Ishikawa (cell line): ENCODE data around the gene ARID1B.
A peak's percentile ranks its signal among the peaks of the same experiment; 100 is the strongest.

Experiments used
- CEBPB ChIP-seq: IDR thresholded peaks from 2 replicates; pipeline ENCODE4 v1.6.1; 2012
- CREB1 ChIP-seq: IDR thresholded peaks from 2 replicates; pipeline ENCODE4 v1.6.1; 2012; ENCODE audit warnings: low read depth
- EGR1 ChIP-seq: IDR thresholded peaks from 2 replicates; pipeline ENCODE4 v1.6.1; 2012
- EP300 ChIP-seq: IDR thresholded peaks from 2 replicates; pipeline ENCODE4 v1.6.1; 2012; ENCODE audit warnings: borderline replicate concordance
- FOXM1 ChIP-seq: IDR thresholded peaks from 2 replicates; pipeline ENCODE4 v1.6.1; 2012; ENCODE audit warnings: low read depth, borderline replicate concordance
- MAX ChIP-seq: IDR thresholded peaks from 2 replicates; pipeline ENCODE4 v1.6.1; 2012
- NFIC ChIP-seq: IDR thresholded peaks from 2 replicates; pipeline ENCODE4 v1.6.1; 2012
- RAD21 ChIP-seq: IDR thresholded peaks from 2 replicates; pipeline ENCODE4 v1.6.1; 2012; ENCODE audit warnings: low read depth
- REST ChIP-seq: IDR thresholded peaks from 2 replicates; pipeline ENCODE4 v1.6.1; 2012; ENCODE audit warnings: low read depth, mild to moderate bottlenecking
- TAF1 ChIP-seq: IDR thresholded peaks from 2 replicates; pipeline ENCODE4 v1.6.1; 2012; ENCODE audit warnings: low read depth, mild to moderate bottlenecking
- TCF12 ChIP-seq: IDR thresholded peaks from 2 replicates; pipeline ENCODE4 v1.6.1; 2012; ENCODE audit warnings: low read depth
- TEAD4 ChIP-seq: IDR thresholded peaks from 2 replicates; pipeline ENCODE4 v1.6.1; 2012
- USF1 ChIP-seq: IDR thresholded peaks from 2 replicates; pipeline ENCODE4 v1.6.1; 2012
- YY1 ChIP-seq: IDR thresholded peaks from 2 replicates; pipeline ENCODE4 v1.6.1; 2012; ENCODE audit warnings: low read depth
- ZBTB7A ChIP-seq: IDR thresholded peaks from 2 replicates; pipeline ENCODE4 v1.6.1; 2012; ENCODE audit warnings: low read depth

ARID1B gene

GRCh38 chr6:157181649-157182048 lies 404.5 kb downstream of the ARID1B start:
- TF ChIP-seq TEAD4 (no peak), EP300 (no peak), CREB1 (no peak), RAD21 (no peak), TCF12 (no peak), REST (no peak), FOXM1 (no peak), EGR1 (no peak), YY1 (no peak), MAX (no peak), NFIC (no peak), TAF1 (no peak)

- TF ChIP-seq TAF1 = no peak
- no peak for TF ChIP-seq MAX
- TF ChIP-seq TCF12 = no peak
- TF ChIP-seq ZBTB7A = no peak
- no peak for TF ChIP-seq TEAD4
- no peak for TF ChIP-seq NFIC
- no peak for TF ChIP-seq USF1
- TF ChIP-seq EP300 = no peak
- no peak for TF ChIP-seq YY1
- no peak for TF ChIP-seq REST
- TF ChIP-seq FOXM1 = no peak
- TF ChIP-seq EGR1 = no peak
- TF ChIP-seq CREB1 = no peak
Observed at GRCh38 chr6:157182503-157183264, 405.5 kb downstream of the ARID1B start.

GRCh38 chr6:157184202-157185015 lies 407.2 kb downstream of the ARID1B start:
- TF ChIP-seq RAD21 = peak; percentile 95
- TF ChIP-seq REST = peak; percentile 39; the same call in 1 of the 2 replicates
- no peak for TF ChIP-seq NFIC
- TF ChIP-seq CREB1 = no peak
- TF ChIP-seq TCF12 = no peak
- TF ChIP-seq CEBPB = no peak
- no peak for TF ChIP-seq FOXM1

- no peak for TF ChIP-seq CREB1
- TF ChIP-seq EP300 = no peak
- no peak for TF ChIP-seq EGR1
- no peak for TF ChIP-seq CEBPB
- TF ChIP-seq MAX = no peak
- no peak for TF ChIP-seq RAD21
- no peak for TF ChIP-seq TCF12
- TF ChIP-seq TEAD4 = no peak
- TF ChIP-seq YY1 = no peak
- TF ChIP-seq REST = no peak
- no peak for TF ChIP-seq TAF1
- no peak for TF ChIP-seq FOXM1
- TF ChIP-seq ZBTB7A = no peak
- no peak for TF ChIP-seq USF1
- TF ChIP-seq NFIC = no peak
Observed at GRCh38 chr6:157185171-157185570, 408.0 kb downstream of the ARID1B start.
